K562 (cell line): ENCODE results near the gene FGF12. TPM values are rescaled to one million over a fixed set of nuclear protein-coding genes. Genes with fewer than 3 reads are reported as not detected.

Source experiments
- ATAC-seq: fragments of 200-7000 bp; cut with Tn5 transposase; 3 replicates; pipeline ENCODE4 v1.9.1; 2020; ENCODE audit warnings: moderate library complexity
- BruUV-seq: library from RNA; stranded (reverse); fragments of 400-500 nt; replicated peaks from 2 replicates; lab custom pipeline; 2021; lab: Mats Ljungman, UMichigan
- CTCF ChIA-PET: fragments of 300-600 bp; formaldehyde crosslinking; extraction: SDS; loops from one replicate; lab custom pipeline; 2021; ENCODE audit warnings: low intra/inter-chr PET ratio; lab: Yijun Ruan, JAX
- POLR2A ChIA-PET: fragments of 300-600, 350-650 bp; sonication (Branson Sonifier 250); formaldehyde crosslinking; extraction: SDS; loops from one replicate; lab custom pipeline; 2021; ENCODE audit warnings: antibody characterized with exemption, inconsistent platforms; lab: Yijun Ruan, JAX
- DNase-seq, 4 experiments: peaks; one replicate each; pipeline versions ENCODE4 v3.0.0 to v3.0.0-alpha.2; 2011 to 2018; ENCODE audit warnings: low spot score in 3 of 4, mixed read lengths in 3 of 4; ENCODE audit errors: extremely low read depth in 1 of 4
- FAIRE-seq: peaks from 2 replicates; lab custom pipeline; 2011; peaks lifted over from hg19 to GRCh38; lab: Jason Lieb, UNC
- H2AFZ ChIP-seq: 2 replicates; pipeline ENCODE4 v1.6.0; 2011; ENCODE audit warnings: low read depth, low read length, control low read depth, inconsistent platforms
- H3K27ac ChIP-seq: fragments of 200-600 bp; 3 replicates; pipeline ENCODE4 v1.8.0; 2011; ENCODE audit warnings: low read depth, mild to moderate bottlenecking, control low read depth, inconsistent platforms, low read length, moderate library complexity, mixed read lengths; ENCODE audit errors: extremely low read depth
- H3K27me3 ChIP-seq, 2 experiments: fragments of 300-600 bp in 1 of 2; 2 replicates in 1 of 2; 3 replicates in 1 of 2; pipeline versions ENCODE4 v1.6.0 to v1.8.0; 2011; ENCODE audit warnings: inconsistent platforms in 2 of 2, low read length in 2 of 2, mild to moderate bottlenecking in 1 of 2, mixed read lengths in 1 of 2, moderate library complexity in 1 of 2; ENCODE audit not compliant: control insufficient read depth in 2 of 2, insufficient read depth in 2 of 2
- H3K36me3 ChIP-seq: fragments of 300-600 bp; 3 replicates; pipeline ENCODE4 v1.8.0; 2011; ENCODE audit warnings: mild to moderate bottlenecking, low read length, inconsistent platforms; ENCODE audit not compliant: control insufficient read depth, insufficient read depth
- H3K4me1 ChIP-seq, 2 experiments: fragments of 200-600 bp in 1 of 2; replicated peaks in 1 of 2; 2 replicates in 1 of 2; 3 replicates in 1 of 2; pipeline versions ENCODE4 v1.5.1 to v1.8.0; 2011; ENCODE audit warnings: inconsistent platforms in 2 of 2, low read length in 2 of 2, mild to moderate bottlenecking in 1 of 2, mixed read lengths in 1 of 2, moderate library complexity in 1 of 2; ENCODE audit not compliant: control insufficient read depth in 2 of 2, insufficient read depth in 2 of 2
- H3K4me2 ChIP-seq: 2 replicates; pipeline ENCODE4 v1.6.1; 2011; ENCODE audit warnings: low read length, control low read depth, inconsistent platforms, mixed read lengths; ENCODE audit not compliant: insufficient read depth
- H3K4me3 ChIP-seq: fragments of 200-600 bp; sonication (generic), shearing (Covaris generic); 2 replicates; pipeline ENCODE4 v1.5.1; 2016; ENCODE audit warnings: control low read depth, inconsistent platforms
- H3K79me2 ChIP-seq: fragments of 200-600 bp; 3 replicates; pipeline ENCODE4 v1.8.0; 2011; ENCODE audit warnings: low read length, inconsistent platforms; ENCODE audit not compliant: control insufficient read depth, insufficient read depth
- H3K9ac ChIP-seq, 2 experiments: 2 replicates each; pipeline versions ENCODE4 v1.6.0 to v1.6.1; 2011; ENCODE audit warnings: low read depth in 2 of 2, low read length in 2 of 2, control low read depth in 1 of 2, inconsistent platforms in 1 of 2, mild to moderate bottlenecking in 1 of 2, mixed read lengths in 1 of 2; ENCODE audit not compliant: insufficient read depth in 1 of 2
- H3K9me1 ChIP-seq: one replicate; pipeline ENCODE4 v1.6.0; 2011; ENCODE audit warnings: inconsistent platforms, mild to moderate bottlenecking, low read length, moderate library complexity; ENCODE audit not compliant: control insufficient read depth, insufficient read depth
- H3K9me3 ChIP-seq: replicated peaks from 2 replicates; pipeline ENCODE4 v1.5.1; 2011; ENCODE audit warnings: low read depth, low read length, inconsistent platforms; ENCODE audit not compliant: control insufficient read depth, insufficient read depth
- H4K20me1 ChIP-seq: replicated peaks from 2 replicates; pipeline ENCODE4 v1.6.1; 2011; ENCODE audit warnings: low read length, inconsistent platforms, mixed read lengths; ENCODE audit not compliant: control insufficient read depth, insufficient read depth
- ATF7 ChIP-seq: fragments of 450-650 bp; IDR thresholded peaks from 2 replicates; pipeline ENCODE4 v1.7.1; 2014; ENCODE audit warnings: mild to moderate bottlenecking, moderate library complexity
- RUNX1 ChIP-seq: sonication (generic); IDR thresholded peaks from 2 replicates; pipeline ENCODE4 v1.6.1; 2016; ENCODE audit warnings: antibody characterized with exemption, low read depth
- TOE1 ChIP-seq, 2 experiments: fragments of 450-650 bp in 1 of 2; sonication (generic) in 1 of 2; formaldehyde crosslinking in 1 of 2; IDR thresholded peaks; 2 replicates each; pipeline versions ENCODE4 v1.7.1 to v1.8.0; 2016 to 2022; ENCODE audit warnings: borderline replicate concordance in 2 of 2, mild to moderate bottlenecking in 2 of 2, antibody characterized with exemption in 1 of 2, inconsistent platforms in 1 of 2, low read depth in 1 of 2, missing genetic modification reagents in 1 of 2, moderate library complexity in 1 of 2
- ZFPM2 ChIP-seq: fragments of 250-450 bp; sonication (Bioruptor Pico); IDR thresholded peaks from 2 replicates; pipeline ENCODE4 v1.5.1; 2022; ENCODE audit warnings: mild to moderate bottlenecking
- ZNF507 ChIP-seq: conservative IDR thresholded peaks from 2 replicates; pipeline ENCODE4 v1.6.1; 2017; ENCODE audit warnings: missing genetic modification characterization, missing compliant biosample characterization
- WGBS: fragments of 100-300 bp; shearing (Covaris generic); methylation state at CpG from one replicate; pipeline ENCODE4 v1.1.6; 2016; ENCODE audit warnings: low coverage, mixed read lengths; ENCODE audit not compliant: insufficient coverage; ENCODE audit errors: missing lambda C conversion rate; 5-methylcytosine and 5-hydroxymethylcytosine counted together
- in situ Hi-C: fragments of 300-500 bp; cut with MboI; formaldehyde crosslinking; loops from 4 replicates; pipeline ENCODE4 v1.15.0; 2018; ENCODE audit warnings: inconsistent platforms, mixed read lengths
- intact Hi-C: fragments of 100-400 bp; cut with micrococcal nuclease; formaldehyde crosslinking; loops from 2 replicates; pipeline ENCODE4 v1.14.2; 2022
- polyA plus RNA-seq, 8 experiments: library from polyadenylated mRNA; depleted of rRNA in 4 of 8; stranded (reverse) in 5 of 8; unstranded in 3 of 8; fragments of >200 nt; fragmentation: Nextera tagmentation in 2 of 8; fragmentation: Illumina TruSeq in 1 of 8; extraction: Ambion mirVana in 2 of 8; extraction: Trizol in 1 of 8; gene quantifications; 2 replicates each; pipeline versions ENCODE4 v1.2.1 to v1.2.3, GENCODE V29; 2011 to 2014; ENCODE audit warnings: inconsistent platforms in 1 of 8, missing spikeins in 1 of 8
- total RNA-seq, 7 experiments: library from RNA; depleted of rRNA in 6 of 7; stranded (reverse); fragments of >200 nt in 6 of 7; fragmentation: Illumina TruSeq in 2 of 7; extraction: Trizol in 2 of 7; gene quantifications; 2 replicates each; pipeline versions ENCODE4 v1.2.1 to v1.2.3, GENCODE V29; 2011 to 2021; ENCODE audit warnings: low replicate concordance in 1 of 7
- TF ChIP-seq, protein P1 (sequence below): sonication (generic); formaldehyde crosslinking; IDR thresholded peaks from 2 replicates; pipeline ENCODE4 v1.8.0; 2022; ENCODE audit warnings: missing genetic modification reagents, mild to moderate bottlenecking, borderline replicate concordance
- TF ChIP-seq, protein P2 (sequence below), 2 experiments: IDR thresholded peaks; 2 replicates each; pipeline ENCODE4 v1.6.1; 2011; ENCODE audit warnings: borderline replicate concordance in 1 of 2, control low read depth in 1 of 2, low read depth in 1 of 2, low read length in 1 of 2, mild to moderate bottlenecking in 1 of 2, mixed read lengths in 1 of 2, moderate library complexity in 1 of 2; ENCODE audit not compliant: insufficient read depth in 1 of 2, insufficient read length in 1 of 2, poor library complexity in 1 of 2, severe bottlenecking in 1 of 2; ENCODE audit errors: extremely low read depth in 1 of 2

The FGF12 gene
- total and polyA plus RNA-seq, 9 of the 15 experiments (the other 6 are each of a cell fraction or from before 2014, with no cell fraction given): not detected

DNA sequence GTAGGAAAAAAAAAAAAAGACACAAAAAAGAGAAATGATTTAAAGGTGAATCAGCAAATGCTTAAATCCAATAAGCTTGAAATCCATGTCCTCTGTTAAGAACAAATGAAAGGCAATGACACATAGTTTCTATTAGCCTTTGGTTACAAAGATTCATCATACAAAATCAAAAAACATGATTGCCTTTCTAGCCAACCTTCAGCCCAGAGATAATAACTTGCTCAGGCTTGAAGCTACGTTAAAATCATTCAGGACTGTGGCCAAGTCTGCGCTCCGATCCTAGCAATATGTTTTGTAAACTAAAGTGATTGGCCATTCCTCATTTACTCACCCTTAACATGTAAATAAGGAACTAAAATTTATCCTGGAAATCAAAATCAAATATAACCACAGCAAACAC is 556.7 kb downstream of the FGF12 start (continued):
- TF ChIP-seq RUNX1: no peak
- TF ChIP-seq TOE1 (IDR thresholded peaks at IDR 0.05; ENCODE audit: borderline replicate concordance): no peak
- no peak for TF ChIP-seq TOE1 (CRISPR knock-in tag; IDR thresholded peaks at IDR 0.05; ENCODE audit: borderline replicate concordance, low read depth)
- TF ChIP-seq, all 486 proteins: peak for 0

DNA sequence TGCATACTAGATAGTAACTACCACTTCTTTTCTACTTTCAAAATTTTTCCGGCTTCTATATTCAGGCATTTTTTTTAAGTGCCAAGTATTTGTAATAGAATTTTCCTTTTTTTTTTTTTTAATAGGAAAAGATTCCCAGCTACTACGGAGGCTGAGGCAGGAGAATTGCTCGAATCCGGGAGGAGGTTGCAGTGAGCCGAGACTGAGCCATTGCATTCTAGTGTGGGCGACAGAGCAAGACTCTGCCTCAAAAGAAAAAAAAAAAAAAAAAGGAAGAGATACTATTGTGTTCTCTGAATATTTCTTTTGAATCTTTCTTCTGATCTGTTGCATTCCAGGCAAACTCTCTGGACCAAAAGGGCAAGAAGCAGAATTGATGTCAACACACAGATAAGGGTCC is 557.3 kb downstream of the FGF12 start:
- intact Hi-C loops: no loop called here
- Histone ChIP-seq H3K4me1 (no peaks in the 10 kb centered on the region), H3K9me1 (no peaks in the 10 kb centered on the region), H4K20me1 (no peaks in the 10 kb centered on the region), H3K4me2 (no peak overlapping the region), H2AFZ (no peak overlapping the region), H3K36me3 (no peaks in the 10 kb centered on the region), H3K27me3 (no peaks in the 10 kb centered on the region), H3K27ac (no peak overlapping the region), H3K4me3 (no peak overlapping the region), H3K9me3 (no peaks in the 10 kb centered on the region; the same call in 1 of the 2 replicates), H3K9ac (no peak overlapping the region), H3K79me2 (no peaks in the 10 kb centered on the region)
- in situ Hi-C loops: no loop called here
- no TSS peak for BruUV-seq
- 0% methylated on average over 1 of the region's 6 CpGs for WGBS
- CTCF ChIA-PET: no interaction called here
- POLR2A ChIA-PET: no interaction called here
- no peak for FAIRE-seq
- TF ChIP-seq ZNF507 (tag) (no peak), ZFPM2 (CRISPR knock-in tag) (no peak), ATF7 (no peak)
- TF ChIP-seq, protein P1, sequence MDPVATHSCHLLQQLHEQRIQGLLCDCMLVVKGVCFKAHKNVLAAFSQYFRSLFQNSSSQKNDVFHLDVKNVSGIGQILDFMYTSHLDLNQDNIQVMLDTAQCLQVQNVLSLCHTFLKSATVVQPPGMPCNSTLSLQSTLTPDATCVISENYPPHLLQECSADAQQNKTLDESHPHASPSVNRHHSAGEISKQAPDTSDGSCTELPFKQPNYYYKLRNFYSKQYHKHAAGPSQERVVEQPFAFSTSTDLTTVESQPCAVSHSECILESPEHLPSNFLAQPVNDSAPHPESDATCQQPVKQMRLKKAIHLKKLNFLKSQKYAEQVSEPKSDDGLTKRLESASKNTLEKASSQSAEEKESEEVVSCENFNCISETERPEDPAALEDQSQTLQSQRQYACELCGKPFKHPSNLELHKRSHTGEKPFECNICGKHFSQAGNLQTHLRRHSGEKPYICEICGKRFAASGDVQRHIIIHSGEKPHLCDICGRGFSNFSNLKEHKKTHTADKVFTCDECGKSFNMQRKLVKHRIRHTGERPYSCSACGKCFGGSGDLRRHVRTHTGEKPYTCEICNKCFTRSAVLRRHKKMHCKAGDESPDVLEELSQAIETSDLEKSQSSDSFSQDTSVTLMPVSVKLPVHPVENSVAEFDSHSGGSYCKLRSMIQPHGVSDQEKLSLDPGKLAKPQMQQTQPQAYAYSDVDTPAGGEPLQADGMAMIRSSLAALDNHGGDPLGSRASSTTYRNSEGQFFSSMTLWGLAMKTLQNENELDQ (CRISPR knock-in tag): no peak
- TF ChIP-seq, protein P2, sequence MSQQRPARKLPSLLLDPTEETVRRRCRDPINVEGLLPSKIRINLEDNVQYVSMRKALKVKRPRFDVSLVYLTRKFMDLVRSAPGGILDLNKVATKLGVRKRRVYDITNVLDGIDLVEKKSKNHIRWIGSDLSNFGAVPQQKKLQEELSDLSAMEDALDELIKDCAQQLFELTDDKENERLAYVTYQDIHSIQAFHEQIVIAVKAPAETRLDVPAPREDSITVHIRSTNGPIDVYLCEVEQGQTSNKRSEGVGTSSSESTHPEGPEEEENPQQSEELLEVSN (IDR thresholded peaks at IDR 0.05; ENCODE audit: borderline replicate concordance in 1 of 2, extremely low read depth in 1 of 2, insufficient read depth in 1 of 2, insufficient read length in 1 of 2, low read depth in 1 of 2, low read length in 1 of 2, poor library complexity in 1 of 2, severe bottlenecking in 1 of 2): no peak
- no peak for DNase-seq
- ATAC-seq: no peak
